Measurements from ENCODE around the gene LOXHD1.

The LOXHD1 gene

DNA sequence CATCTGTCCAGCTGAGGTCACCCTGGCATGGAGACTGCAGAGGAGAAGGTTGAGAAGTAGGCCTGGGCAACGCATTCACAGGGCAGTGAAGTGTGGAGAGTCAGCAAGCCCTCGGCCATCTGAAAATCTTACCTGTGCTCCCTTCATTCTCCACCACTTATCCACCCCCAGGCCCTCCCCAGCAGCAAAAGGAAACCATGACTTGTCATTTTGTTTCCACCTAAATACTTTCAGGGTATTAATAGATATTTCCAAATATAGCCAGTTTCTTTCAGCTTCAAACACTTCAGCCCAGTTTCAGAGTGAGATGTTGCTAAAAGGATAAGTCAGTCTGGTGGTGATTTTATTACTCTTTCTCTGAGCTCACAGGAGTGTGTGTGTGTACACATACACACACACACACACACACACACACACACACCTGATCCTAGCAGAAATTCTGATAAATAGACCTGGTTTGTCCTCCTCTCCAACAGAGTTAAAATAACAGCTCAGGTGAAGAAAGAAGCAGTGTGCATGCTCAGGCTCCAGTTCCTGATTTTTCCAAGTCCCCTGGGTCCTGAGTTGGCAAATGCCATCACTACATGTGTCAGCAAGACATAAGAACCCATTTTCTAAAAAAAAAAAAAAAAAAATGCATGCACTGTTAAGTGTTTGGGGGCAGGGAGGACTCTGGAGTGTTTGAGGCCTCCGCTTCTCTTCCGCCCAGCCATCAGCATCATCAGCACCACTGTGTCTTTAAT, 82.8 kb downstream of the LOXHD1 start:
- DNase-seq (ENCODE audit: low spot score) = no peak

DNA sequence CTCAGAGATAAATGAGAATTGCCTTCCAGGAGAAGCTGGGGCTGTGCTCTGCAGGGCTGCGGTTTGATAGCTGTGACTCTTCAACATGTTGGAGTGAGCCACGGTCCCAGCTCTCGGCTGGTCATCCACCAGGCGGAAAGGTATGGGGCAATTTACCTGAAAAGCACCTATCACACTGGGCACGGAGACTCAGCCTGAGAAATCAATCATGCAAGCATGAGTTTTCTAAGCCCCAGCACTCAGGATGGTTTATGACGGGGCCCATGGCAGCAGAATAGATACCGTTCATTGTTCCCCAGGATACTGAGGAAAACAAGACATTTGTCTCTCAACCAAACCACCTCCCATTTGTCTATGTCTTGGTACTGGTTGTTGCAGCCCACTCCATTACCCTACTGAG, 83.9 kb downstream of the LOXHD1 start:
- no peak for DNase-seq (ENCODE audit: low spot score)

DNA sequence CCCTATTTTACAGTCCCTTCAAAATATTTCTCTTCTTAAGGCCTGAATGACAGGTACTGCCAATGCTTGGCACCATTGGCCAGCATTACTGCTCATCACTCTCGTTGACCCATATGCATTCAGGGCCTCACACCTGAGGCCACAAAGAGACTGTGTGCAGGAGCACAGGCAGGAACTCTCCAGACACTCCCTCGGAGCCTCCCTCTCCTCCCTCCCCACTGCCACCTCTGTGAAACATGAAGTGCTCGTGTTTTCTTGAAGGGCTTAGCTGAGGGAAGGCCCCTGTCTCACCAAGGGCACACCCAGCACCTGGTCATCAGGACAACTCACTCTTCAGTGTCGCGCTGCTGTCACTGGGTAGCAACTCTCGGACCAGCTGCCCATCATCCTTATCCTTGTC, 85.3 kb downstream of the LOXHD1 start:
- DNase-seq (ENCODE audit: low spot score) = no peak

DNA sequence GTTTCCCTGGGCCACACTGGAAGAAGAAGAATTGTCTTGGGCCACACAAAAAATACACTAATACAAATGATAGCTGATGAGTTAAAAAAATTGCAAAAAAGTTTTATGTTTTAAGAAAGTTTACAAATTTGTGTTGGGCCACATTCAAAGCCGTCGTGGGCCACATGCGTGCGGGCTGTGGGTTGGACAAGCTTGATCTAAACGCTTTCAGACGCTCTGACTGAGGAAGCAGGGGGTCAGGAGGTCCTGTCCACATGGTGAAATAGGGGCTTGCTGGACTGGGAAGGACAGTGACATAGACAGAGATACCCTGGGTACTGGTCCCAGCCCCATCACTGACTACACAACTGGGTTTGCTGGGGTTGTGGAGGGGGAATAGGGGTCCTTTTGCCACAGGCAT, 86.4 kb downstream of the LOXHD1 start:
- DNase-seq (ENCODE audit: low spot score) = no peak

DNA sequence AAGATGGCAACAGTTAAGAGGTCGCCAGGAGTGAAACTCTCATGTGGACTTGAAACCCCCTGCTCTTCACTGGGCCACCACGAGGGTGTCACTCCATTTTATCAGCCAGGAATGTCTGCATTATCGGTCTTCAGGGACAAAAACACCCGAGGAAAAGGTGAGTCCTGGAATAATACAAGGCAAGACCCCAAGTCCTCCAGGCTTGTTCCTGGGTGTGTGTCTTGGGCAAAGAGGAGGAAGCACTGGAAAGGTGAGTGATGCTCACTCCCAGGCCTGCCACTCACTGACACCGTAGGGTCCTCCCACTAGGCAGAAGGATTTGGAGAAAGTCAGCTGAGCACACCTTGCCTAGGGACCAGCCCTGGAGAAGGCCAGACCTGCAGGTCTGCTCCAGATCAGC, 86.9 kb downstream of the LOXHD1 start:
- DNase-seq (ENCODE audit: low spot score) = no peak

DNA sequence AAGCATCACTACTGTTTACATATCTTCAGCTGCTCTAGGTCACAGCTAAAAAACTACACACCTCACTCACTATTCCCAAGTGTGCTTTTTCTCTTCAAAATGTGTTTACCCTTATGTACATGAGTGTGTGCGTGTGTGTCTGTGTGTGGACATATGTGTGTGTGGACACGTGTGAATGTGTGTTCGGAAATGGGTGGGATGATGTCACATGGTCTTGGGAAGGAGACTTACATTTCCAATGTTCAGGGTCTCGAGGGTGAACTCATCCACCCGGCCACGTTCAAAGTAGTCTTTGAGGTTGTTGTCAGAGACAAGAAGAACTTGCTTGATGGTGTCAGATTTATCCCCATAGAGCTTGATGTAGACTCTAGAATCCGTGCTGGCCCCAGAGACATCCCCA, 87.8 kb downstream of the LOXHD1 start:
- no peak for DNase-seq (ENCODE audit: low spot score)

DNA sequence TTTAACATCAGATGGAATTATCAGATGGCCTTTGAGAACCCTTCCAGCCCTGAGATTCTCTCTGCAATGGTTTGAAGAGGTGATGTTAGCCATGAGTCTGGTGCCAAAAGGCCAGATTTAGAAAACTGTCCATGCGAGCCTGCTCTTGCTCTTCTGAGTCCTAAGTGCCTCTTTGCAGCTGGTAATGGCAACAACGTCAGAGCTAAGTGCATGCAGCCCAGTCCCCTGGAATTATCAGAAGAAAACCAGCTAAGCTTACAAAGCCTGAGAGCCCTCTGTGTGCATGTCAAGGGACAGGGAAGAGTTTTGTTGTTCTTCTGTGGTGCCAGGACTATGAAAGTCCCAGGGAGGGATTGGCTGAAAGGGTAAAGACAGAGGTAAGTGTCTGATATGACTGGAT, 89.8 kb downstream of the LOXHD1 start:
- no peak for DNase-seq (ENCODE audit: low spot score)

DNA sequence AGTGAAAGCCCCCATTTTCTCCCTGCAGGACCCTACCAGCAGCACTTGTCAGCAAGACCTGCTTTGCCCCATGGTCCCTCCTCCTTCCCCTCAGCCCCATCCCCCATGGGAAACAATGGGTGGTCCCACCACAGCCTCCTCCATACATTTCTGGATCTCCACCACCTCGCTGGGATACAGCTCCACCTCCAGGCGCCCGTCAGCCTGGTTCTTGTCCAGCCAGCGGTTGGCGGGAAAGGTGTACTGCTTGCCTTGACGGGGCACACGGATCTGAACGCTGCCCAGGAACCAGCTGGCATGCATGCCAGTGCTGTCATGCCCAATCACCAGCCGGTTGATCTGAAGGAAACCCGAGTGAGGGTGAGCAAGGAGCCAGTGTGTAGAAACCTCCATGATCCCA, 90.9 kb downstream of the LOXHD1 start:
- DNase-seq (ENCODE audit: low spot score) = no peak

DNA sequence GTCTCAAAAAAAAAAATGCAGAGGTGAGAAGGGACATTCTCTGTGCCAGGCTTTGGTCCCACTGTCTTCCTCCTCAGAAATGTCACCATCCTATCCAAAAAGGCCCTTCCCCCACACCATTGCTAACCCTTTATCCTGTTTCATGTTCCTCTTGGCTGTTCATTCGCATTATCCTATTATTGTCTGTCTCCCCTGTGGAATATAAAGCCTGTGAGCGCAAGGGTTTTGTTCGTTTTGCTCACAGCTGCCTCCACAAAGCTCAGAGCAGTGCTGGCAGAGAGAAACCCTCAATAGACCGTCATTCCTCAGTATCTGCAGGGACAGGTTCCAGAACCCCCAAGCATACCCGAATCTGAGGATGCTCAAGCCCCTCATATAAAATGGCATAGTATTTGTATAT, 91.8 kb downstream of the LOXHD1 start:
- DNase-seq (ENCODE audit: low spot score) = no peak

DNA sequence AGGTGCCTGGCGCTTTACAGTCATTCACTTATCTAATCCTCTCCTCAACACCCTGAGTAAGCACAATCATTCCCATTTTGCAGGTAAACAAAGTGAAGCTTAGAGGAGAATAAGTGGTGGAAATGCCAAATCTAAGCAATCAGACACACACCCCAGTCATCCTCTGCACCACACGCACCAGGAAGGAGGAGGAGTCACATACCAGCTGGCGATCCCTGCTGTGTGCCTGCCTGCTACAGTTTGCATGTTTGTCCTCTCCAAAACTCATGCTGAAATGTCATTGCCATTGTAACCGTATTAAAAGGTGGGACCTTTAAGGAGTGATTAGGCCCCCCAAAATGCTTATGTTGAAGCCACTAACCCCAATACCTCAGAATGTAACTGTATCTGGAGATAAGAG, 93.7 kb downstream of the LOXHD1 start:
- no peak for DNase-seq (ENCODE audit: low spot score)

DNA sequence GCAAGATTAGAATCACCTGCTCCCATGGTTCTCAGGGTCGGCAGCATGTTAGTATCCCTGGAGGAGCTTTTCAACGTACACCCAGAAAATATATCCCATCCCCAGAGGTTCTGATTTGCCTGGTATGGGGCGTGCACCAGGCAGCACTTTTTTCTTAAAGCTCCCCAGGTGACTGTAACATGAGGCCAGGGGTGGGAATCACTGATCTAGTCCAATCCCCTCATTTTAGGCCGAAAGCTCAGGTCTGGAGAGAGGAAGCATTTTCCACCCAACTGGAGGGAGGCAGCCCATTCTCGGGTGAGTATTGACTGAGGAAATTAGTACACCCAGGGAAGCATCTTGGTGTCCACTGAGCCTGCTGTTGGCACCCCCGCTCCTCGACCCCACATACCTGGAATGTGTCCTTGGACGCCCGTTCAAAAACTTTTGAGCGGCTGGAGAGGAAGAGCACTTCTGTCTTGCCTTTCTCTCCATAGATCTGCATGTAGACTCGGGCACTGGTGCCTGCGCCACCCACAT, 94.3 kb downstream of the LOXHD1 start:
- DNase-seq (ENCODE audit: low spot score) = no peak

DNA sequence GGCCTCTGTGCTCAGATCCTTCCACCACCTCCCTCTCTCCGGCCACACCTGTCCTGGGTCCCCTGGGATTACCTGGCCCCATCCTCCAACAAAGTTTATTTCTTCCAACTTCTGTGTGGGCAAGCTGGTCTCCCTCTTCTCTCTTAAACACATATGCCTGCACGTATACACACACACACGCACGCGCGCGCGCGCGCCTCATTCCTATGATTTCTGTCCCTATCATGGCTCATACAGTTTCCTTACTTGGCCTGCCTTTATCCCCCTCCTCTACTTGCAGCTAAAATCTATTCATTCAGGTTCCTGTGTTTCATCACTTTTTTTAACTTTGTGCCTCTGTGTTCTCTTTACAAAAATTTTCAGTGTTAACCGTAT, 96.4 kb downstream of the LOXHD1 start:
- no peak for DNase-seq (ENCODE audit: low spot score)

DNA sequence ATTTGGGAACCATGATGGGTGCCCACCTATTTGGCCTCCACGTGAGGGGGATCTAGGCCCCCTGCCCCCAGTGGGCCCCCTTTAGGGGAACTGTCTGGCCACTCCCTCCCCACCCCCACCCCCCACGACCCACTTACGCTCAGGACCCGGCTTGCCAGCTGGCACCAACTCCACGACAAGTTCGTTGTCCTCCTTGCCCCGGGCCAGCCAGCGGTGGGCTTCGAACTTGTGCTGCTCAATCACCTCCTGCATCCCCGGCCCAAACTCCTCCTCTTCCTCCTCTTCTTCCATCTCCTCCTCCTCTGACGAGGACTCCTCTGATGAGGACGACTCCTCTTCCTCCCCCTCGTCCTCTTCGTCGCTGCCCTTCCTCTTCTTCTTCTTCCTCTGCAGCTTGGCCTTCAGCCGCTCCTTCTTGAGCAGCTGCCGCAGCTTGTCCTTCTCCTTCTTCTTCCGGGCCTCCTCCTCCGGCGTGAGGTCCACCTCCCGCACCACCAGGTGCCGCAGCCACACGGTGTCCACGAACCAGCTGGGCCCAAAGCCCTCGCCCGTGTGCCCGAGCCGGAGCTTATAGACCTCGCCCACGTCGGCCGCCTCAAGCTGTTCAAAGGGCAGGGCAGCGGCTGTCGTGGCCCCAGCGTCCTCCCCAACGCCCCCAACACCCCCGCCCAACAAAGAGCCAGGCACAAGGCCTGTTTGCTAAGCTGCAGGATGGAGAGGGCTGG, 96.9 kb downstream of the LOXHD1 start:
- DNase-seq (ENCODE audit: low spot score) = no peak

DNA sequence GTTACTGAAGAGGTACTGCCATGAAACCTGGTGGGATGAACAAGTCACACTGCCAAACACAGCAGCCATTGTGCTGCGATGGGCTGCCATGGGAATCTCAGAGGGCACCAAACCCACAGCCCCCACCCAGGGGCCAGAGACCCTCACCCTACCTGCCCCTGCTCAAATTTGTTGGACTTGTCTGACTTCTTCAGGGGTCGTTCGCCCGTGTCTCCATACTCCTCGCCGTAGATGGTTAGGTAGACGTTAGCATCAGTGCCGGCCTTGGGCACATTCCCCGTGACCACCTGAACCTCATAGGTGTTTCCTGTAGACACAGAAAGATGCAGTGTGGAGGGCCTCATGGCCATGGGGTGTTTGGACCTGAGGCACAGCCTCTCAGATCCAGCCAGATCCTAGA, 97.7 kb downstream of the LOXHD1 start:
- DNase-seq (ENCODE audit: low spot score) = no peak

DNA sequence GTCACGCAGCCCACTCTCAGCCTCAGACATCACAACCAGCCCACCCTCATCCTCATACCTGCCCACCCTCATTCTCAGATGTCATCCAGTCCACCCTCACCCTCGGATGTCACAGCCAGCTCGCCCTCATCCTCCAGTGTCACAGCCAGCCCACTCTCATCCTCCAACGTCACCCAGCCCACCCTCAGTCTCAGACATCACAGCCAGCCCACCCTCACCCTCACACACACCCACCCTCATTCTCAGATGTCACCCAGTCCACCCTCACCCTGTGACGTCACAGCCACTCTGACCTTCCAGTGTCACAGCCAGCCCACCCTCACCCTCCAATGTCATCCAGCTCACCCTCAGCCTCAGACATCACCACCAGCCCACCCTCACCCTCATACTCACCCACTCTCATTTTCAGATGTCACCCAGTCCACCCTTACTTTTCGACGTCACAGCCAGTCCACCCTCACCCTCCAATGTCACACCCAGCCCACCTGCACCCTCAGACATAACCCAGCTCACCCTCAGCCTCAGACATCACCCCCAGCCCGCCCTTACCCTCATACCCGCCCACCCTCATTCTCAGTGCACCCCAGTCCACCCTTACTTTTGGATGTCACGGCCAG, 100.3 kb downstream of the LOXHD1 start:
- no peak for DNase-seq (ENCODE audit: low spot score)

DNA sequence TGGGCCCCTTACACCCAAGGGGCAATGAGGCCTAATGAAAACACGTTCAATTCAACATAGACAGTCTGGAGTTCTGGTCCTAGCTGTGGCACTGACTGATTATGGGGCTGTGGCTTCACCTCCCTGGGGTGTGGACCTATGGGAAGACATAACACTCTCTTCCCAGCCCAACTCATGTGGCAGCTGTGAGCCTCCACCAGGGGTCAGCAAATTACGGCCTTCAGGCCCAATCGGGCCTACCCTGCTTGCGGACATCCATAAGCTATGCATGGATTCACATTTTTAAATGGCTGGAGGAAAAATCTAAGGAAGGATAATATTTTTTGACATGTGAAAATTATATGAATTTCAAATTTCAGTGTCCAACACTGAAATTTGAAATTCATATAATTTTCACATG, 101.3 kb downstream of the LOXHD1 start:
- peak; percentile 88 for DNase-seq (ENCODE audit: low spot score)

DNA sequence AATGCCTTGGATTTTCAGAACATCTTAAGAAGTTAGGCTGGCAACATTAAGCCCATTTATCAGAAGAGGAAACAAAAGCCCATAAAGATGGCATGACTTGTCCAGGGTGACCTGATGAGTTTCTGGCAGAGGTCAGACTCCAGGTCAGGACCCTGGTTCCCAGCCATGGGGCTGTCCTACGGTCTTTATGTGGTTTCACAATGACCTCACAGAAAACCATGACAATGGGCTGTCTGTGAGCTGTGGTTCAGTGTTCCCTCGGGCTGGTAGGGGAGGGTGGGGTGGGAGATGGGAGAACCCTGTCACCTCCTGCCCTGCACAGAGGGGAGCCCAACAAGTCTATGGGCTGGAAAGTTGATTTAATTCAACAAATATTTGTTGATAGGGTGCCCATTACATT, 101.8 kb downstream of the LOXHD1 start:
- peak; percentile 94 for DNase-seq (ENCODE audit: low spot score)

DNA sequence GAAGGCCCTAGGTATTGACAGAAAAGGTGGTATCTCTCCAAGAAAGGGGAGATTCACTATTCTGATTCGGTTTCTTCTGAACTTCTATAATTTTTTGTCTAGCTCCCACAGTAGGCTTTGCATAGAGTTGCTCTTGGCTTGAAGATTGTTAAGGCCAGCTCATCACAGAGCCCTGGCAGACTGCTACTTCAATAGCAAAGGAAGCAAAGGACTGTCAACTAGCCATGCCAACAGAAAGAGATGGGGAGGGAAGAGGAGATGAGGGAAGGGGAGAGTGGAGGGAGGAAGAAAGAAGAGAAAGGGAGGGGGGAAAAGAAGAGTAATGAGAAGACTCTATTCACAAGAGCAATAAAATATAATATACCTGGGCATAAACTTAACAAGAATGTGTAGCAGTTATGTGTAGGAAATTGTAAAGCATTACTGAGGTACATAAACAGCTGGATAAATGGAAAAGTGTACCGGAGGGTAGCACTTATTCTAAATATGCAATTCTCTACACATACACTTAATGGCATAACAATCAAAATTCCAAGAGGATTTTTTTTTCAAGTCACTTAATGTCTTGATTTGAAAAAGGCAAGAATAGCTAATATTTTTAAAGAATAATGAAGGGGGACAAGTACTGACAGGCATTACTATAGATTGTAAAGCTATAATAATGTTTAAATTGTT, 102.5 kb downstream of the LOXHD1 start:
- peak; percentile 59 for DNase-seq (ENCODE audit: low spot score)

DNA sequence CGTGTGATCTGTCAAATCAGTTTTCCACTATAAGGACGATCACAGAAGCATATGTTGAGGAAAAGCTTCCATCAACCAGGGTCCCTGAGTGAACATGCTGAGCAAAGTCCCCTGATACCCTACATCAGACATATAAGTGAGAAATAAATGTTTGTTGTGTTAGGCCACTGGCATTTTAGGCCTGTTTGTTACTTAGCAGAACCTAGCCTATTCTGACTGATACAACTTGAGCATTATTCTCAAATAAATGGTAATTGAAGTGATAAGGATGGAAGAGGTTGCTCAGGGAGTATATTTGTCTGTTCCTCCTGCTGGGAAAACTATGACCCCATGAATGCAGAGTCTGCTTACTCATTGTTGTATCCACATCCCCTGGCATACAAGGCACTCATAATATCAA, 106.4 kb downstream of the LOXHD1 start:
- DNase-seq (ENCODE audit: low spot score) = no peak

DNA sequence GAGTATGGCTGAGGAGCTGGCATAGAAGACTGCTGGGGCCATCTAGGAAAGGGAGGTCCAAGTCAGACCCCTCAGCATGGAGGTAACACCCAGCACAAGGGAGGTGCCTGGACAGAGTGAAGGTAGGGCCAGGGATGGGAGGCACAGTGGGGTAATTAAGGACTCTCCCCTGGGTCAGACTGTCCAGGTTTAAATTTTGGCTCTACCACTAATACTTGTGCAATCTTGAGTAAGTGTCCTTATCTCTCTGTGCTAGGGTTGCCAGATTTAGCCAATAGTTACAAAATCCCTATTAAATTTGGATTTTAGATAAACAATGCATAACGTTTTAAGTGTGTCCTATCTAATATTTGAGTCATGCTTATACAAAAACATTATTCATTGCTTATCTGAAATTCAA, 109.5 kb downstream of the LOXHD1 start:
- DNase-seq (ENCODE audit: low spot score) = no peak

DNA sequence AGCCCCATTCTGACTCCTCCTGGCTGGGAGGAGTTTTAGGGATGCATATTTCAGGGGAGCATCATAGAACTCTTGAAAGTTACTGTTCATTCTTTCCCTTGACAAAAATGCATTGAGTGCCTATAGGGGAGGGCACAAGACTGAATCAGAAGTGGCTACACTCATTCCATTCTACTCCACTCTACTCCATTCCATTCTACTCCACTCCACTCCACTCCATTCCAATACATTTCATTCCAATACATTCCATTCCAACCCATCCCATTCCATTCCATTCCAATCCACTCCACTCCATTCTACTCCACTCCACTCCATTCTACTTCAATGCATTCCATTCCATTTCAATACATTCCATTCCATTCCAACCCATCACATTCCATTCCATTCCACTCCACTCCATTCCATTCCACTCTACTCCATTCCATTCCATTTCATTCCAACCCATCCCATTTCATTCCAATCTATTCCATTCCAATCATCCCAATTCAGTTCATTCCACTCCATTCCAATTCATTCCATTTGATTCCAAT, 110.8 kb downstream of the LOXHD1 start:
- DNase-seq (ENCODE audit: low spot score) = no peak

DNA sequence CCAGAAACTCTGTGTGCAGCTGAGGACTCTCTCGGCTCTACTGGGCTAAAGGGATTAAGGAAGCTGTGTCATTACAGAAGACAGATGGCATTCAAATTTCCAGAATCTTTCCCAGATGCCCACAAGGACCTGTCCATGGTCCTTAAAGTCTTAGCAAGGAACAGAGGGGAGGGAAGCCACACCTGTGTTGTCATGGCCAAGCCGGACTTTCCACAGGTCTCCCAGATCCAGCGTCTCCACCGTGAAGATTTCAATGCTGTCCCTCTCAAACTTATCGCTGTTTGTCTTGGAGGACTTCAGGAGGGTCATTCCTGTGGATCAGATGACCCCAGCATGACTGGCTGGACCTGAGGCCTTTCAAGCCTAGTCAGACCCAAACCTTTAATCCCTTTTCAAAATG, 114.5 kb downstream of the LOXHD1 start:
- no peak for DNase-seq (ENCODE audit: low spot score)

Data from globus pallidus (tissue), 1 donor.